Measurements from ENCODE around the gene FIZ1. TPM values are rescaled to one million over a fixed set of nuclear protein-coding genes. Genes with fewer than 3 reads are reported as not detected.

The FIZ1 gene
- total RNA-seq, 1 donor from 2014 or later = 31.7 TPM

GRCh38 chr19:55542292-55542855 is 56.9 kb downstream of the FIZ1 start:
- no peak for TF ChIP-seq CTCF (IDR thresholded peaks at IDR 0.05; ENCODE audit: unreplicated experiment)
- DNase-seq (ENCODE audit: low spot score in 2 of 2, unreplicated experiment in 2 of 2) = no peak
- Mint-ChIP-seq H3K27me3 (ENCODE audit: low read depth) (peaks cover 12% of the 10 kb centered on the region), H3K36me3 (no peaks in the 10 kb centered on the region), H3K4me1 (peaks cover 6% of the 10 kb centered on the region), H3K4me3 (no peak overlapping the region), H3K9me3 (peaks cover 10% of the 10 kb centered on the region), H3K27ac (no peak overlapping the region)

Other genes starting within 250 kb of the FIZ1 start
- 7.3 to 11.5 TPM (median 7.3 TPM) in 3 replicates for gene COX6B2, start 244.8 kb downstream of the FIZ1 start, total RNA-seq
- gene GARIN5B, start 236.3 kb downstream of the FIZ1 start, total RNA-seq = 0.13 to 0.34 TPM (median 0.27 TPM) in 3 replicates
- gene IL11, start 229.1 kb downstream of the FIZ1 start, total RNA-seq = 10.0 to 12.9 TPM (median 11.6 TPM) in 3 replicates
- 2.2 to 2.4 TPM (median 2.4 TPM) in 3 replicates for gene TMEM190, start 222.7 kb downstream of the FIZ1 start, total RNA-seq
- gene TMEM238, start 215.2 kb downstream of the FIZ1 start, total RNA-seq = 2.3 to 2.9 TPM (median 2.3 TPM) in 3 replicates
- 1,773 to 1,819 TPM (median 1,790 TPM) in 3 replicates for gene RPL28, start 213.6 kb downstream of the FIZ1 start, total RNA-seq
- gene UBE2S, start 191.7 kb downstream of the FIZ1 start, total RNA-seq = 65.3 to 77.0 TPM (median 73.2 TPM) in 3 replicates
- gene SHISA7, start 156.2 kb downstream of the FIZ1 start, total RNA-seq = 0.04 TPM in 1 of 3 replicates, not detected in the others
- gene ISOC2, start 137.9 kb downstream of the FIZ1 start, total RNA-seq = 35.0 to 39.2 TPM (median 38.6 TPM) in 3 replicates
- gene C19orf85, start 134.8 kb downstream of the FIZ1 start, total RNA-seq = not detected in 3 replicates
- 19.0 to 23.1 TPM (median 22.0 TPM) in 3 replicates for gene ZNF628, start 122.9 kb downstream of the FIZ1 start, total RNA-seq
- 52.6 to 54.4 TPM (median 53.1 TPM) in 3 replicates for gene NAT14, start 114.3 kb downstream of the FIZ1 start, total RNA-seq
- gene SSC5D, start 111.1 kb downstream of the FIZ1 start, total RNA-seq = 7.0 to 8.5 TPM (median 7.8 TPM) in 3 replicates
- gene SBK2, start 62.4 kb downstream of the FIZ1 start, total RNA-seq = 0.33 to 0.97 TPM (median 0.56 TPM) in 3 replicates
- gene SBK3, start 54.0 kb downstream of the FIZ1 start, total RNA-seq = 0.25 TPM in 1 of 3 replicates, not detected in the others
- 35.0 to 35.2 TPM (median 35.1 TPM) in 3 replicates for gene ZNF579, start 18.7 kb downstream of the FIZ1 start, total RNA-seq
- gene ZNF524, start 771 bp upstream of the FIZ1 start, total RNA-seq = 5.3 to 7.4 TPM (median 5.7 TPM) in 3 replicates
- gene ZNF865, start 6.1 kb upstream of the FIZ1 start, total RNA-seq = 18.7 to 21.4 TPM (median 21.2 TPM) in 3 replicates
- gene ZNF784, start 25.0 kb upstream of the FIZ1 start, total RNA-seq = 12.8 to 13.7 TPM (median 12.9 TPM) in 3 replicates
- 49.6 to 53.9 TPM (median 50.9 TPM) in 3 replicates for gene ZNF580, start 41.5 kb upstream of the FIZ1 start, total RNA-seq
- gene ZNF581, start 44.1 kb upstream of the FIZ1 start, total RNA-seq = 42.6 to 47.0 TPM (median 46.9 TPM) in 3 replicates
- gene CCDC106, start 48.7 kb upstream of the FIZ1 start, total RNA-seq = 20.8 to 24.0 TPM (median 23.6 TPM) in 3 replicates
- gene U2AF2, start 55.5 kb upstream of the FIZ1 start, total RNA-seq = 226 to 245 TPM (median 230 TPM) in 3 replicates
- 99.6 to 104 TPM (median 102 TPM) in 3 replicates for gene EPN1, start 75.7 kb upstream of the FIZ1 start, total RNA-seq
- not detected in 3 replicates for gene NLRP9, start 138.9 kb upstream of the FIZ1 start, total RNA-seq
- not detected in 3 replicates for gene RFPL4A, start 159.6 kb upstream of the FIZ1 start, total RNA-seq
- gene RFPL4AL1, start 169.6 kb upstream of the FIZ1 start, total RNA-seq = not detected in 3 replicates
- not detected in 3 replicates for gene NLRP11, start 232.5 kb upstream of the FIZ1 start, total RNA-seq
- not detected in 3 replicates for gene NLRP4, start 237.0 kb upstream of the FIZ1 start, total RNA-seq